Fibroblast of lung (primary cell): Measurements from ENCODE around the gene PIGO. TPM values are rescaled to one million over a fixed set of nuclear protein-coding genes. Genes with fewer than 3 reads are reported as not detected.

Source experiments
- DNase-seq, 2 donors: peaks; one replicate each; pipeline versions ENCODE4 v3.0.0 to v3.0.0-alpha.2; 2010; ENCODE audit warnings: low read depth in 2 of 2
- H2AFZ ChIP-seq: 2 replicates; pipeline ENCODE4 v1.5.1; 2012; ENCODE audit warnings: low read length, control low read depth, inconsistent platforms
- H3K27ac ChIP-seq: 2 replicates; pipeline ENCODE4 v1.5.1; 2011; ENCODE audit warnings: low read length, control low read depth; ENCODE audit not compliant: insufficient read depth
- H3K27me3 ChIP-seq: 2 replicates; pipeline ENCODE4 v1.5.1; 2011; ENCODE audit warnings: mild to moderate bottlenecking, low read length; ENCODE audit not compliant: control insufficient read depth, insufficient read depth
- H3K36me3 ChIP-seq: 2 replicates; pipeline ENCODE4 v1.5.1; 2011; ENCODE audit warnings: low read length; ENCODE audit not compliant: control insufficient read depth, insufficient read depth
- H3K4me1 ChIP-seq: 2 replicates; pipeline ENCODE4 v1.5.1; 2011; ENCODE audit warnings: low read length; ENCODE audit not compliant: control insufficient read depth, insufficient read depth; ENCODE audit errors: extremely low read depth
- H3K4me2 ChIP-seq: 2 replicates; pipeline ENCODE4 v1.5.1; 2011; ENCODE audit warnings: low read length, control low read depth; ENCODE audit not compliant: insufficient read depth; ENCODE audit errors: extremely low read depth
- H3K4me3 ChIP-seq, 4 experiments: fragments of 200-600 bp in 1 of 4; sonication (generic) in 1 of 4; replicated peaks in 1 of 4; 2 replicates each; pipeline ENCODE4 v1.5.1; 2011 to 2016; ENCODE audit warnings: low read length in 4 of 4, low read depth in 3 of 4, mild to moderate bottlenecking in 3 of 4, control low read depth in 2 of 4, inconsistent platforms in 1 of 4, mixed read lengths in 1 of 4; ENCODE audit not compliant: insufficient read depth in 1 of 4; ENCODE audit errors: control extremely low read depth in 1 of 4
- H3K79me2 ChIP-seq: 2 replicates; pipeline ENCODE4 v1.5.1; 2012; ENCODE audit warnings: mild to moderate bottlenecking, low read length, inconsistent platforms; ENCODE audit not compliant: control insufficient read depth, insufficient read depth
- H3K9ac ChIP-seq: 2 replicates; pipeline ENCODE4 v1.5.1; 2011; ENCODE audit warnings: mild to moderate bottlenecking, low read length, control low read depth; ENCODE audit not compliant: insufficient read depth
- H3K9me3 ChIP-seq: 2 replicates; pipeline ENCODE4 v1.5.1; 2012; ENCODE audit warnings: low read depth, low read length; ENCODE audit not compliant: control insufficient read depth, insufficient read depth
- H4K20me1 ChIP-seq: 2 replicates; pipeline ENCODE4 v1.5.1; 2011; ENCODE audit warnings: low read length; ENCODE audit not compliant: control insufficient read depth, insufficient read depth; ENCODE audit errors: extremely low read depth
- EZH2 ChIP-seq: IDR thresholded peaks from 2 replicates; pipeline ENCODE4 v1.5.1; 2012; ENCODE audit warnings: low read length, control low read depth, mild to moderate bottlenecking; ENCODE audit errors: missing control alignments
- polyA plus RNA-seq, 2 donors: library from polyadenylated mRNA; depleted of rRNA in 1 of 2; stranded (reverse) in 1 of 2; unstranded in 1 of 2; fragments of >200 nt; gene quantifications; 2 replicates each; pipeline ENCODE4 v1.2.1, GENCODE V29; 2011 to 2012; ENCODE audit warnings: missing spikeins in 1 of 2
- total RNA-seq: library from RNA; depleted of rRNA; stranded (reverse); fragments of >200 nt; gene quantifications from 2 replicates; pipeline ENCODE4 v1.2.1, GENCODE V29; 2014
- TF ChIP-seq, protein P1 (sequence below), 2 donors: IDR thresholded peaks in 1 of 2; conservative IDR thresholded peaks in 1 of 2; 1 replicate in 1 of 2; 2 replicates in 1 of 2; pipeline ENCODE4 v1.5.1; 2011 to 2012; ENCODE audit warnings: low read length in 2 of 2, control low read depth in 1 of 2, inconsistent platforms in 1 of 2, low read depth in 1 of 2, mild to moderate bottlenecking in 1 of 2

The PIGO gene
- total and polyA plus RNA-seq, 2 donors (not counting 1 experiment from before 2014, with no cell fraction given) = 14.0 to 14.8 TPM

GRCh38 chr9:35111001-35111933, 14.9 kb upstream of the PIGO start:
- Histone ChIP-seq H3K9ac (peak overlapping the region; percentile 90), H2AFZ (no peak overlapping the region), H3K9me3 (no peaks in the 10 kb centered on the region), H4K20me1 (no peaks in the 10 kb centered on the region), H3K4me1 (peaks cover 25% of the 10 kb centered on the region), H3K4me2 (peak overlapping the region; percentile 94), H3K27ac (peak overlapping the region; percentile 93), H3K4me3 (peak overlapping the region; percentile 79 to 96 (median 83)), H3K27me3 (no peaks in the 10 kb centered on the region), H3K79me2 (peaks cover 36% of the 10 kb centered on the region), H3K36me3 (peaks cover 4% of the 10 kb centered on the region)
- peak; percentile 98 to 99 for DNase-seq
- no peak for TF ChIP-seq EZH2
- TF ChIP-seq, protein P1, sequence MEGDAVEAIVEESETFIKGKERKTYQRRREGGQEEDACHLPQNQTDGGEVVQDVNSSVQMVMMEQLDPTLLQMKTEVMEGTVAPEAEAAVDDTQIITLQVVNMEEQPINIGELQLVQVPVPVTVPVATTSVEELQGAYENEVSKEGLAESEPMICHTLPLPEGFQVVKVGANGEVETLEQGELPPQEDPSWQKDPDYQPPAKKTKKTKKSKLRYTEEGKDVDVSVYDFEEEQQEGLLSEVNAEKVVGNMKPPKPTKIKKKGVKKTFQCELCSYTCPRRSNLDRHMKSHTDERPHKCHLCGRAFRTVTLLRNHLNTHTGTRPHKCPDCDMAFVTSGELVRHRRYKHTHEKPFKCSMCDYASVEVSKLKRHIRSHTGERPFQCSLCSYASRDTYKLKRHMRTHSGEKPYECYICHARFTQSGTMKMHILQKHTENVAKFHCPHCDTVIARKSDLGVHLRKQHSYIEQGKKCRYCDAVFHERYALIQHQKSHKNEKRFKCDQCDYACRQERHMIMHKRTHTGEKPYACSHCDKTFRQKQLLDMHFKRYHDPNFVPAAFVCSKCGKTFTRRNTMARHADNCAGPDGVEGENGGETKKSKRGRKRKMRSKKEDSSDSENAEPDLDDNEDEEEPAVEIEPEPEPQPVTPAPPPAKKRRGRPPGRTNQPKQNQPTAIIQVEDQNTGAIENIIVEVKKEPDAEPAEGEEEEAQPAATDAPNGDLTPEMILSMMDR (conservative IDR thresholded peaks at IDR 0.05 in 1 of 2, IDR thresholded peaks at IDR 0.05 in 1 of 2; ENCODE audit: low read depth in 1 of 2, low read length in 2 of 2) = no peak

DNA sequence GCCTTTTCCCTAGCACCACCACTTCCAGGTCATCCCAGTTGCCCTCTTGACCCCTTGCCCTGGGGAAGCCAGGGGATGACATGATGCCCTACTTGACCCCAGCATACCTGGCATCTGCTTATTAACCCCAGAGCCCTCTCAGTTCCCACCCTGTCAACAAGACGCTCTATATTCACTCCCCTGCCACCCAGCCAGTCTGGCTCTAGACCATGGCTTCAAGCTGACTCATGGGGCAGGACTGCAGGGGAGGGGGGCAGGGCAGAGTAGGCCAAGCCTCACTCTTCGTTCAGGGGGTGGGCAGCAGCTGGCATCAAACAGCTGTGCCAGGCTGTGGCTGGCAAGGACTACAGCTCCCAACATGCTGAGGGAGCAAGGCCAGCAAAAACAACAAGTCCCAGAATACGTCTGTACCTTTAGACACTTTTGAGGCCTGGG, 14.0 kb upstream of the PIGO start:
- Histone ChIP-seq H2AFZ (no peak overlapping the region), H3K27ac (peak overlapping the region; percentile 93), H3K27me3 (no peaks in the 10 kb centered on the region), H3K79me2 (peaks cover 32% of the 10 kb centered on the region), H3K4me2 (peak overlapping the region; percentile 82), H3K9ac (peak overlapping the region; percentile 90), H3K9me3 (no peaks in the 10 kb centered on the region), H3K36me3 (peaks cover 8% of the 10 kb centered on the region), H4K20me1 (no peaks in the 10 kb centered on the region), H3K4me1 (peaks cover 25% of the 10 kb centered on the region), H3K4me3 (peak overlapping the region; percentile 79 to 96 (median 83))
- DNase-seq = peak; percentile 44 to 64
- TF ChIP-seq EZH2 = no peak
- TF ChIP-seq, protein P1 (conservative IDR thresholded peaks at IDR 0.05 in 1 of 2, IDR thresholded peaks at IDR 0.05 in 1 of 2; ENCODE audit: low read depth in 1 of 2, low read length in 2 of 2) = no peak

DNA sequence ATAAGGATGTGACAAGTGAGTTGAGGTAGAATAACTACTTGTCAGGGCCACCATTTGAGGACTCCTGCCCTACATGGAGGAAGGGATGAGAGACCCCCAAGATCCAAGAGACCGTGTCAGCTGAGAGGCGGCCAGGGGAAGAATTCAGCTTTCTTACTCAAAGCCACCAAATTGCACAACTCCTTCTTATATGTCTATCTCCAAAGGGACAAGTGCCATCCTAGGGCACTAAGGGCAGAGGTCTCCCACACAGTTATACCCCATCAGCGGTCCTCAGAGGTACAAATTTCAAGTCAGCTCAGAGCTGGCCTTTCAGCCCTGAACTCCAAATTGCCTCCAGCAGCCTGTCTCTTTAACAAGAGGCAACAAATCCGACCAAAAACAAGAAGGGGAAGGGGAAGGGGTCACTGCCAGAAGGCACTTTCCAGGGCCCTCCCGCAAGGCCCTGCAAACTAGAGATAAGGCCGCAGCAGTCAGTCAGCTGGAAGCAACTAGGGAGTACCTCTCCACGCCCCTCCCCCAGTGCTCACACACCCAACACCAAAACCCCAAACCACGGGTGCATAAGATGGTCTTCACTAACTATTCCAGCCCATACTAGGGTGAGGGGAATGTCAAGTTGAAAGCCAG, 12.7 kb upstream of the PIGO start:
- DNase-seq = no peak
- H3K4me1 ChIP-seq = peaks cover 19% of the 10 kb centered on the region
- no peak overlapping the region for H2AFZ ChIP-seq
- H3K36me3 ChIP-seq = peaks cover 17% of the 10 kb centered on the region
- H3K4me3 ChIP-seq = peak overlapping the region in 1 of 4 experiments; percentile 96
- no peak overlapping the region for H3K4me2 ChIP-seq
- no peaks in the 10 kb centered on the region for H4K20me1 ChIP-seq
- H3K79me2 ChIP-seq = peaks cover 29% of the 10 kb centered on the region
- H3K27me3 ChIP-seq = no peaks in the 10 kb centered on the region
- H3K9ac ChIP-seq = no peak overlapping the region
- H3K9me3 ChIP-seq = no peaks in the 10 kb centered on the region
- no peak overlapping the region for H3K27ac ChIP-seq
- no peak for TF ChIP-seq EZH2
- TF ChIP-seq, protein P1 (conservative IDR thresholded peaks at IDR 0.05 in 1 of 2, IDR thresholded peaks at IDR 0.05 in 1 of 2; ENCODE audit: low read depth in 1 of 2, low read length in 2 of 2) = no peak
